NCI-H82 treated with DMSO at 0.1 percent for 48 hours (cell line): ENCODE measurements around the gene AGBL4.
A peak's percentile ranks its signal among the peaks of the same experiment; 100 is the strongest.

Source experiments
- DNase-seq: peaks from one replicate; lab custom pipeline; 2025; ENCODE audit not compliant: unreplicated experiment; lab: John Stamatoyannopoulos, UW

AGBL4 gene

DNA sequence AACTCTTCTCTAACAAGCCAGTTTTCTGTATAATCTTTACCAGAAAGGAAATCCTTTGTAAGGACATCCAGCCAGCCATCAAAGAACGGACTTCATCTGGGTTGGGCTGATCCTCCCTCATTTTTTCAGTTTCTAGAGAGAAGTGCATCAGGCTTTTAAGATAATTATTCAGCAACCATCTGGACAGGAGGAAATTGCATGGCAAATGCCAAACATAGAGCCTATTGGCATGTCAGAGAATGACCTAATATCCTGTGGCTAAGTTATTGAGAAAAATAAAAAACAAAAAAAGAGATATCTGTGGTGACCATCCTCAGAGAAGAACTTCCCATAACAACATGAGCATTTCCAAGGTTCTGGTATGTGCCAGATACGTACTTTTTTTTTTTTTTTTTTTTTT, 1172.1 kb downstream of the AGBL4 start:
- DNase-seq, result no peak

DNA sequence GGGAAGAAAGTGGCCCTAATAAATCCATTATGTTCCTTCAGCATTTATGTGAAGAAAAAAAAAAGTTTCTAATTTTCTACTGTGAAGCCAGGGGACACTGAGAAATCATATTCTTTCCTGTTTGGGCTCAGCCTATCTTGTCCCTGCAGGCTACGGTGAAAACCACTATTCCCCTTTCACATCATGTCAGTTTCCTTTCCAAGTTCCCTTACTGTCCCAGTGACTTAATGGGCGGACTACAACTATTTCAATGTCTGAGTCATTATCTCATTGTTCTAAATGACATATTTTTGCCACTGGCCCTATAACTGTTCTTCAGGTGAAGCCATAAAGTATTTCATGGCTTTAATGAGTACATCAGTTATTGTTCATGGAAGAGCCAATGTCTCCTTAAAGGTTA, 1175.7 kb downstream of the AGBL4 start:
- DNase-seq, result no peak

DNA sequence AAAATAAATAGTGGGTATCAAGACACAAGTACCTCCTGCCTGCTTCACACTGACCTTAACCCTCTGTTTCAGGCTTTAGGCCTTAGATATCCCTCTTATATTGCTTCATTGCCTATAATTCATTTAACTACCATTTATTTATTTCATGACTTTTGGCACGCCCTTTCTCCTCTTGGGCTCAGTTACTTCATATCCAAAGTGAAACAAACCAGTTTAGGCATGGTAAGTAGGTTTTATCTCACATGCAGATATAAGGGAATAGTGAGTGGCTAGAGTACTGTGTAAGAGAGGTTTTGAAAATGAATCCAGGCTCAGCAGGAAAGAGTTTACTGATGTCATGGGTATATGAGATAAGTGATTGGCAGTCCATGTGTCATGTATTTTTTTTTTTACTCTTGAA, 1177.3 kb downstream of the AGBL4 start:
- DNase-seq, result no peak

DNA sequence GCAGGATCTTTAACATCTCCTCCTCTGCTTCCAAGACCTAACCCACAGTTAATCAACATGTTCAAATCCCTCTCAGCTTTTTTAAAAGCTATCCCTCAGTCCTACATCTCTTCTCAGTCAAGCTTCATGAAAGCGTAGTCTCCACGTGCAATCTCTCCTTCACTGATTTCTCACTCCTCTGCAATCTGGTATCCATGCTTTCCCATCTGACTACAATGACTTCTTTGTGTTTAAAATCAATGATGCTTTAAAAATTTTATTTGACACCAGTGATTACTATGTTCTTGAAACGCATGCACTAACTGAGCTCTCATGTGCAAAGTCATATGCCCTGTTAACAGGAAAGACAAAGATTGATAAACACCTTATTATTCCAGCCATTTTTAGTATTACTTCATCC, 1179.6 kb downstream of the AGBL4 start:
- DNase-seq, result no peak

DNA sequence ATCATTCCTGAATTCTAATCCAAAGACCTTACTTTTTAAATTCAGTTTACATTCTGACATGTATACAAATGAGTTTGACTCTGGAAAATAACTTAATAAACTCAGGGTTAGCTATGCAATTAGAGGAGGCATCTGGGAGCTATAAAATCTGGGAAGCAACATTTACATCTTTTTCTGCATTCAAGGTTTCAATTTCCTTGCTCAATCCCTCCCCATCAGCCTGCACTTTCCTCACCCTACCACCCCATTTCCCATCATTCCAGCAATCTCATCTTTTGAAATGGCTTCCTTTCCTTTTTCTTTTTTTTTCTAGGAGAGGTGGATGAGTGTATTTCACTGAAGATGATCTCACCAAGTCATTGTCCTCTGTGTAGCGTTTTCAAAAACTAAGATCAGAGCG, 1181.8 kb downstream of the AGBL4 start:
- no peak for DNase-seq

DNA sequence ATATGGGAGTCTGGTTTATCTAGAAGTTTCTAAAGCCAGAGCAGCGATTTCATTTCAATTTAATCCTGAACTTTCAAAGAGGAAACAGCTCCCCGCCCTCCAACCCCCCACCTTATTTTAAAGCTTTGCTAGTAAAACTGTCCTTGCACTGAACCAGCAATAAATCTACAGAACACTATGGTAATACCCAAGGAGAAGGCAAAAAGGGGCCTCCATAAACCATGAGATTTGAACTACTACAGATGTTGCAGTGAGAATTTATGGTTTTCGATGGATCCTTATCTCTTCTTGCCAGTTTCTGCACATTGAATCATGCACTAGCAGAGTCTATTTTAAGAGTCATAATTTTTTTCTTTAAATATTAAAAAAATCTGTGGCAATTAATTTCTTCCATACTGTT, 1182.3 kb downstream of the AGBL4 start:
- DNase-seq, result no peak

DNA sequence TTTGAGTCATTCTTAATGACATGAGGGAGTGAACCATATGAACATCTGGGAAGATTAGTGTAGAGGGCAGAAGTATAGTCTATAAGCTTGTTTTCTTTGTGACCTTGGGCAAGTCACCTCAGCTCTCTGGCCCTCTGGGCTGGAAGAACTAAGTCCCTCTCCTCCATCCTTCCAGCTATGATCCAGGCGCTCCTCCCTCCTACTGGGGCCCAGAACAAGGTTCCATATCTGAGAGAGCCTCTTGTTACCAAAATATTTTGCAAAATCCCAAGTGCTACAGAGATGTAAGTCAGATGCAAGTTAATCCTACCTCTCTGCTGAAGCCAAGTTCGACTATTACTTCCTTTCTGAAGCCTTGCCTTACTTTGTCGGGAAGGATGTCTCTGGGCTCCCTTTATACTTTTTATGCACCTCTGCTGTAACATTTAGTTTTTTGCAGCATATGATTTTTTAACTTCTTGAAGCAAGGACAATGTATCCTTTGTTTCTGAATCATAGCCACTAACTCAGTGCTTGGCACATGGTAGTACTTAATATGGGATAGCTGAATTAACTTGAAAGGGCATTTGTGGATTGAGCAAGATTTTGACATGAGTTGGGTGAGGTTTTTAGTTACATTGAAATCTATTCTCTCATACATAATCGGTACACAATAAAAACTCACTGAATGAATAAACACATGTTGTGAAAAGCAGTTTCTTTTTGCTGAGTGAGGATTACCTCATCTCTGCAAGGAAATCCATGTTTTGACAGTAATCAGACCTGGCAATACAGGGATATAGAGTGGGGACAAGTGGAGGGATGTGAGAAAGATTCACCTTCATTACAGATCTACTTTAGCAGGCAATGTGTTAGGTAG, 1192.4 kb downstream of the AGBL4 start:
- no peak for DNase-seq

DNA sequence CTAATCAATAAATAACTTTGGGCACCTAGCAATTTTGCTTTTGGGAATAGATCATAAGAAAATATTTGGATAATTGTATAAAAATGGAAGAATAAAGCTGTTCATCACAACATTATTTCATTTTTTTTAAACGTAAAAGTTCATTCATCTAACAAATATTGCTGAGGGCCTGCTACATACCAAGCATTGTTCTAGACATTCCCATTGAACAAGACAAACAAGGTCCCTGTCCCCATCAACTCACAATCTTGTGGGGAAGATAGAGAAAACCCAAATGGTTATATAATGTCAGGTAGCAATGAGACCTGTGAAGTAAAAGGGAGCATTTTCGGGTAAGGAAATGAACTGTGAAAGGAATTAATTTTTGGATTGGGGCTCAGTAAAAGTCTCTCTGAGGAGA, 1193.0 kb downstream of the AGBL4 start:
- no peak for DNase-seq

DNA sequence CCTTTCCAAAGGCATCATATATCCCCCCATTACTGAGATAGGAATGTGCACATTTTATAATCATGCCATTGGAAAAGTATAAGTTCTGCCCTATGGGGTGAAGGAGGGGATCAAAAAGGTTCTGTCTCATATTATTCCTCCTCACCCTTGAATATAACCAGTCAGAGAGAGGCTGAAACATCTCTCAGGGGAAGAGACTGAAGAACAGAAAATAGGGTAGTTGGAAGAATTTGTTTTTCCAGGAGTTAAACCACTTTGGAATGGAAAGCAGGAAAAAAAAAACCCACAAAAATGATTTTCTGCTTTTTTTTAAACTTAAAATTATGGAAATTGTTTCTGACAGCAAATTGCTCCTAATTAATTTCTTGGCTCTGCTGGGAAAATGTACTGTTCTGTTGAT, 1194.3 kb downstream of the AGBL4 start:
- no peak for DNase-seq

DNA sequence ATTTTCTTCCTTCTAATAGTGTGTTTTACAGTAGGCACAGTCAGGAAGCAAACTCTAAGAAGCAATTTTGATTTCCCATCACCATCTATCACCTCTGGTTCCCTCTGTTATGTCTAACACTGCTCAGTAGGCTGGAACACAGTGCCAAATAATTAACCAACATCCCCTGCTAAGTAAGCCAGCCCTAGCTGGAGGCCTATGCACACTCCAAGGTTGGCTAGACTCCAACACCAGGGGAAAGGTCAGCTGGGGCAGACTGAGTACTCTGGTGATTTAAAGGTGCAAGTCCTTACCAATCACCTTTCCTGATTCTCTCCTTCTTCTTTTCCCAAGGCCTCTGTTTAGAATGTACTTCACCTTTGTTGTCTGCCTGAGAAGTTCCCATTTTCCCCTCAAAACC, 1200.6 kb downstream of the AGBL4 start:
- DNase-seq, result no peak

DNA sequence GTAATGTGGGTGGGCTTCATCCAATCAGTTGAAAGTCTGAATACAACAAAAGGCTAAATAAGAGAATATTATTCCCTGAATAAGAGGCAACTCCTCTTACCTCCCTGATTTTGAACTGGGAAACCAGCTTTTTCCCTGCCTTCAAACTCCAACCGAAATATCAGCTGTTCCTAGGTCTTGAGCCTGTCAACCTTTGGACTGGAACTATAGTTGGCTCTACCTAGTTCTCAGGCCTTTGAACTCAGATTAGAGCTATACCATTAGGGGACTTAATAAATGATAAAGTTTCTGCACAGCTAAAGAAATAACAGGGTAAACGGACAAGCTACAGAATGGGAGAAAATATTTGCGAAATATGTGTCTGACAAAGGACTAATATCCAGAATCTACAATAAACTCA, 1203.3 kb downstream of the AGBL4 start:
- no peak for DNase-seq

DNA sequence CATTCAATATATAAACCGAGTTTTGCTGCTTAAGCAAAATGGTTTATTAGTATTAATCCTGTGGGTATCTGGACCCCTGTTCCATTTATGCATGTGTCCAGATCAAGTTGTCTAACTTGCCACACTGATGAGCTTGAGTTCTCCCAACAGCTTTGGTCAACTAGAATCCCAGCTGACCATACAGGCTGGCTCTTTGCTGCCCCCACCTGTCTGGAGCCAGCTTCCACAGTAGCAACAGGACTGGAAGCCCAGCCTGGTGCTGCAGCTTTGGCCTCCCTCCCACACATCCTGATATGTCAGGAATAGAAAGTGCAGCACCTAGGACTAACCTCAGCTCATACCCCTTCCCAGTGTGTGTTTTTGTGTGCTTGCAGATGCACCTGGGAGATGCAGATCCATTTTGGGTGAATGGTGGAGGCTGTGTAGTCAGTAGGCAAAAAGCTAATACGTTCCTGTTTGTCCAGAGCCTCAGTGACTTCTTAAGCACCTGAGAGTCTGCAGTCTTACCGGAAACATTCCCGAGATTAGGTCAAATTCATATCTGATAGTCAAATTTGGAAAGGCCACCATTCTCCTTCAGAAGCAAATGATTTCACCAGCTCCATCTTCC, 1206.1 kb downstream of the AGBL4 start:
- peak; percentile 62 for DNase-seq

DNA sequence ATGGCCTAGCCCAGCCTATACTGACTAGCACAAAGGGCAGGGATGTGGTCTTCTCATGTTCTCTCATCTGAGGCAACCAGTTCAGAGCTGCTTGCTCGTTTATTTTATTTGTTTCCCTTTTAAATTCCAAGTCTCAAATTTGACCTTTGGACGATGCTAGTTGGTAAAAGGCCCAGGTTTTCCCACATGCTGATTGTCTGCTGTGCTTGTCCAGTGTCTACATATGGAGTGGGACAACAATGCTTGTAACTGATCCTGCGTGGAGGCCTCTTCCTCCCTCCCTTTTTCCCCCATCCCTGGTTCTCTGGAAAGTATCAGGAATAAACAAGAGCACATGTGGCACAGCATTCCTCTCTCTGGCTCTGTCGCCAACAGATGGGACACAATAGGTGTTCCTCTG, 1213.0 kb downstream of the AGBL4 start:
- DNase-seq, result no peak

DNA sequence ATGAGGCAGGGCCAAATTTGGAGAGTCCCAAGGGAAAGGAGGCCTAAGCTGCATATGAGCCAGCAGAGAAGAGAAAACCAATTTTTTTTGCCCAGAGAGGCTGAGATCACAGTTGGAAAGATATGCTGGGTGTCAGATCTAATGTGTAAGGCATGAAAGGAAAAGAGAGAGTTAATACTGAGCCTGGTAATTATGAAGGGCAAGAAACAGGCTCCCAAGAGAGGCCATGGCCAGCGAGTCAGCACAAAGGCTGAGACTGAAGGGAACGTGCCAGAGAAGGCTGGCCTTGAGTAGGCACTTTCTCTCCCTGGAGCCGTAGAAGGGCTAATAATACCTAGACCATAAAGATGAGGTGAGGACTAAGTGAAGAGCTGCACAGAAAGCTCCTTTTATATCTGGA, 1215.3 kb downstream of the AGBL4 start:
- DNase-seq, result no peak

DNA sequence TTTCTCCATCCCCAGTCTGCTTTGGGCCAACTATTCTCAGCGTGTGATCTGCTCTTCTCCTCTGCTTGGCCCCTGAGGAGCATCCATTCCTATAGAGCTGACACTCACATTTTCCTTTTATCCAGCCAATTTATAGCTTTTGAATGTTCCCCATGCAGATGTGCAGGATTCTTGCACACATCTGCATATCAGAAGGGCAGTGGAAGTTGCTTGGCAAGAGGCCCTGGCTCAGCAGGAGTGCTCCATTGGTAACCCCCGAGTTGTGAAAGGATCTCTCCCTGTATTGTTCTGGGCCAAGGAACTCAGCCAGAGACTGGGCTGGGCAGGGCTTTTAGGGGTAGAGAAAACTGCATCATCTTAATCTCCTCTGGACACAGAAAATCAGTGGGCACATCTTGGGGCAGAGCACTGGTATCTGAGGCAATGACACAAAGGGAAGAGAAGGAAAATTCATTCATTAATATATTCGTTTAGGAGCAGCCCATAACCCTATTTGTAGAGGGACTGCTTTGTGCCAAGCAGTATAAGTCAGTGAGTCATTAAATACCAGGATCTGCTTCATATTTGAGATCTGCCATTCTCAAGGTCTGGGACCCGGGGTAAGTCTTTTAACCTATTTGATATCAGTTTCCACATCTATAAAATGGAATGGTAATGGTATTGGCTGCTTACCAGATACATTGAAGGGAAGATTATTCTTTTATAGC, 1216.0 kb downstream of the AGBL4 start:
- DNase-seq, result no peak

DNA sequence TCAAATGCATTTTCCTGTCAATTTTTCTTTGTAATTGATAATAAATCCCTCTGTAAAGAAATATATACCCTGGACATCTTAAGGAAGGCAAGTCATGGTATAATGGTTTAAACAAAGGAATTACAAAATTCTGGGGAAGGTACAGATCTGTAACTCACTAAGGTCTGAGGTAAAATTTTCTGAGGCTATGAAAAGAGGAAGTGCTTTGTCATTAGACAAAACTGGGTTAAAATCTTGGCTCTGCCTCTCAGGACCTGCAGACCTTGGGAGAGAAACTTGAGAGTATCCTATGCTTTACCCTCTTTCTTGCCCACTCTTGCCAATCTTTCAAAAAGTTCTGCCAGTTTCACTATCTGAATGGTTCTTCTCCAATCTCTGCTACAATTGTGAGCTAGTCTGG, 1220.3 kb downstream of the AGBL4 start:
- DNase-seq, result no peak

DNA sequence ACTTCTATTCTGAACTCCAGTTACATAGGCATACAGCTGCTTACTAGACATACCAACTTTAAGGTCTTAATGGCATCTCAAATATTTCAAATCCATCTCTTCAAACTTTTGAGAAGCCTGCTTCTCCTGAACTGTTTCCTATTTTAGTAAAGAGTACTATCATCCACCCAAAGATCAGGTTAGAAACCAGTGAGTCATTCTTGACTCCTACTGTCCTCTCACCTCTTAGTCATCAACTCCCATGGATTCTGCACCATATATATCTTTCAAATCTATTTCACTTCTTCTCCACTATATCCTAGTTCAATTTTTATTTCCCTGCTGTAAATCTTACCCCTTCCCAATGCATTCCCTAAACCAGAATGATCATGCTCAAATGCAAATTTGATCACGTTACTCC, 1228.9 kb downstream of the AGBL4 start:
- DNase-seq, result no peak

DNA sequence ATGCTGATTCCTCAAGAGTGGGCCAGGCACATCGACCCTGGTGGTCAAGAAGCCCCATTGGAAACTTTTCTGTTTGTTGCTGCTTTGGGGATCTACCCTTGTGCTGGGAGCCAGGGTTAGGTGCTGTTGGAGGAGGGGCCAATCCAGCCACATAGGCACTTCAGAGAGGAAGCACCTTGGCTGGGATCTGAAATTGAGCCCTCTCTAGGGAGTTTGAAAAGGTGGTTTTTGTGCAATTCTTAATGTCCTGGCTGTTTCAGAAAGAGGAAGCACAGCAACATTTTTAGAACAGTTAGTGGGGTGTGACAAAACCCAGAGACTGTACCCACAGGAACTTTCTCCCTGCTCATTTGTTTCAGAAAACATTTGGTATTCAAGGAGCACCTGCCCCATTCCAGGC, 1229.9 kb downstream of the AGBL4 start:
- DNase-seq, result no peak

DNA sequence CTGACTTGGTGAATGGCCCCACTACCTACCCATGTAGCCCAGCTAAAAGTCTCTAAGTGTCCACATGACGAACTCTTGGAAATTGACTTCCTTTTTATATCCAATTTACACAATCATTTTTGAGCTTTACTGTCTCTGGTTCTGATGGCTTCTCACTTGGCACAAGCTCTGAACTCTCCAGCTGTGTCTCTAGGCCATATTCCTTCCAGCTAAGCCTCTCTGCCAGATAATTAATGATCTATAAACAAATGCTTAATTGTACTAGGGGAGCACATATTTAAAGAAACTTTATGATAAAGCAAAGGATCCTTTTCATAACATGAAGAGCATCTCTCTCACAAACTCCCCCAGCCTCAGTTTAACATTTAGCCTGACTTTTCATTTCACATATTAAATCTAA, 1230.8 kb downstream of the AGBL4 start:
- peak; percentile 52 for DNase-seq

DNA sequence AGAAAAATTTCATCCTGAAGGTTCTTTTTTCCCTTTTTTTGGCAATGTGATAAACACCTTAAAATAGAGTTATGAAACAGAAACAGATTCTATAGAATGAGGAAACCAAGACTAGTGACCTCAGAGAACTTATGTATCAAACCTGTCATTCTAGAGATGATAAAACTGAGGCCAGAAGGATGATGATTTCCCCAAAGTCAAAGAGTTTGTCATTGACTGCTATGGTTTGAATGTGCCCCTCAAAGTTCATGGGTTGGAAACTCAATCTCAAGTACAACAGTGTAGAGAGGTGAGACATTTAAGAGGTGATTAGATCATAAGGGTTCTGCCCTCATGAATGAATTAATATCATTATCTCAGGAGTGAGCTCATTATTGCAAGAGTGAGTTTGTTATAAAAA, 1233.4 kb downstream of the AGBL4 start:
- DNase-seq, result no peak

DNA sequence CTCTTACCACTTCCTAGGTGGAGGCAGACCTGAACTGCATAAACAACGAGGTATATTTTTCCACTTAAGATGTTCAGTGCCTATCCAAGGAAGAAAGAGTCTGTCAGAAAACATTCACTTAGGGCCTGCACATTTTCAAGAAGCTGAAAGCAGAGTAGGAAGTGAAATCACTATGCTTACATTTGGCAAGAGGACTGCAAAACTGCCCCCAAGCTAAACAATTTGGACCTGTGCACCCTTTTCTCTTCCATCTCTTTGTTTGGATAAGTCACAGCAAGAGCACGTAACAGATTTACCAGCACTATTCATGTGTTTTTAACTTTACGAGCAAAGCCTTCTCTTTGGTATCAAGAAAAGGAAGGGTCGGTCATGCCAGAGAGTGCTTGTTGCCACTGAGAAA, 1233.9 kb downstream of the AGBL4 start:
- no peak for DNase-seq

DNA sequence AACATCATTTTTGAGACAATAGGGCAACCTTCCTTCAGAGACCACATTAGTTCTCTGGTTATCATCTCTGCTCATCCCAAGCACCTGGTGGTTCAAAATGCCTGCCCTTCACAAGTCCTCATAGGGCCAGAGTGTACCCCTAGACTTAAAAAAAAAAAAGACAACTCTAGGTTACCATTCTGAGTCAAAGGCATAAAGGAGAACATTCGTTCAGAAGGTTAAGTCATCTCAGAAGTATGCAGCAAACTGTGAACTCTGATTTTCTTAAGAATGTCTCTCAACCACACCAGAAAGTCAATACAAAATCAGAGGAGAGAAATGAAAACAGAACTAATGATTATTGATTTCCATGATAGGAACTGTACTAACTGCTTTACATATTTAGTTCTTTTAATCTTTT, 1237.9 kb downstream of the AGBL4 start:
- no peak for DNase-seq
